ENCODE results near the gene DDX56.

Gene DDX56

GRCh38 chr7:44595934-44596635 is 22.4 kb upstream of the DDX56 start:
- no peak for DNase-seq

GRCh38 chr7:44590910-44591309 is 17.2 kb upstream of the DDX56 start:
- DNase-seq = no peak

GRCh38 chr7:44587843-44588711 is 14.4 kb upstream of the DDX56 start:
- DNase-seq = peak in 11 of 58 donors; percentile 4 to 45 (median 16)

- no peak for DNase-seq
These were observed 9.6 kb upstream of the DDX56 start for GRCh38 chr7:44583146-44583865.

GRCh38 chr7:44581879-44582603 is 8.3 kb upstream of the DDX56 start, which contains the start of gene TMED4:
TMED4 (minus strand) TSS chr7:44582231; CDS start chr7:44582206, 25 bp downstream.
- DNase-seq = peak; percentile 86 to 99 (median 98)

- peak in 6 of 58 donors; percentile 21 to 55 (median 52) for DNase-seq
These were observed 7.5 kb upstream of the DDX56 start for GRCh38 chr7:44580945-44581878.

- no peak for DNase-seq
These were observed 2.5 kb upstream of the DDX56 start for GRCh38 chr7:44576228-44576627.

DNA sequence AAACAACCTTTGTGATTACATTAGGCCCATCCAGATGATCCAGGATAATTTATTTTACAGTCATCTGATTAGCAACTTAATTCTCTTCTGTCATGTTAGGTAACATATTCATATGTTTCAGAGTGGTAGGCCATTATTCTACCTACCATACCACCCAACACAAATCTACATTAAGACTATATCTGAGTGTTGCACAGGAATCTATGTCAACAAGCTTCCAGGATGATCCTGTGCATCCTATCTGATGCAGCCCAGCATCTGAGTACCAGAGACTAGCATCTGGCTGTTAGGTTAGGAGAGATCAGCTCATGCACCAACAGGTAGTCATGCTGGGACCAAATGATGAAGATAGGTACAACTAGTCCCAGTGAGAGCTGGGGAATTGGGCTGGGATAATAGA is 1.3 kb upstream of the DDX56 start:
- no peak for DNase-seq

DNA sequence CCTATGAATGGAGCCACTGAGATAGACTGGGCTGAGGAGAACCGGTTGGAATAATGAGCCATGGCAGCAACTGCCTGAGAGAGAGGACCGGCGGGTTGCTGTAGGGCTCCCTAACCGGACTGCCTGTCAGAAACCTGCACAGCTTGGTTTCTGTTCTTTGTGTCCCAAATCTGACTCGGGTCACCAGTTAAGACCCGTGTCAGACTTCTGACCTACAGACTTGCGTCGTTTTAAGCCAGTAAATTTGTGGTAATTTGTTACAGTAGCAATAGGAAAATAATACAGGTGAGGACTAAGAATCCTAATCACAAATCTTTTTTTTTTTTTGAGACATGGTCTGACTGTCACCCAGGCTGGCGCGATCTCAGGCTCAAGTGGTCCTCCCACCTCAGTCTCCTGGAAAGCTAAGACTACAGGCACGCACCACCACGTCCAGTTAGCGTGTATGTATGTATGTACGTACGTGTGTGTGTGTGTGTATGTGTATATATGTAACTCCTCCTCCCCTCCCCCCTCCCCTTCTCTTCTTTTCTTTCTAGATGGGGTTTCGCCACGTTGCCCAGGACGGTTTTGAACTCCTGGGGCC is 672 bp upstream of the DDX56 start:
- DNase-seq = no peak

- no peak for DNase-seq
These were observed 937 bp downstream of the DDX56 start for GRCh38 chr7:44572771-44573170.

DNA sequence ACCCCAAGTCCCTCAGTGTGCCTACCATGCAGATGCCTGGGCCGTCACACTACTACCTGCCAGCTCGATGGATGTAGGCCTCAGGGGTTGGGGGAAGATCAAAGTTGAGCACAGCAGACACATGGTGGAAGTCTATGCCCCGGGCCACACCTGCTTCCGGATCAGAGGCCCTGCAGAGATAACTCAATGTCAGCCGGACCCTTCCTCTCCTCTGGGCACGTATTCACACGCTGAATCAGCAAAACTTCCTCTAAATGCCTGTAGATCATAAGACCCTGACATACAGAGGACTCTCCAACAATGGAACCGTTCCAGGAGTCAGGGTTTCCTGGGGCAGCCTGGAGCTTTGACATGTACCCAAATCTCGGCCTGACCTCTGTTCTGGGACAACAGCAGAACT is 3.7 kb downstream of the DDX56 start:
- no peak for DNase-seq

DNA sequence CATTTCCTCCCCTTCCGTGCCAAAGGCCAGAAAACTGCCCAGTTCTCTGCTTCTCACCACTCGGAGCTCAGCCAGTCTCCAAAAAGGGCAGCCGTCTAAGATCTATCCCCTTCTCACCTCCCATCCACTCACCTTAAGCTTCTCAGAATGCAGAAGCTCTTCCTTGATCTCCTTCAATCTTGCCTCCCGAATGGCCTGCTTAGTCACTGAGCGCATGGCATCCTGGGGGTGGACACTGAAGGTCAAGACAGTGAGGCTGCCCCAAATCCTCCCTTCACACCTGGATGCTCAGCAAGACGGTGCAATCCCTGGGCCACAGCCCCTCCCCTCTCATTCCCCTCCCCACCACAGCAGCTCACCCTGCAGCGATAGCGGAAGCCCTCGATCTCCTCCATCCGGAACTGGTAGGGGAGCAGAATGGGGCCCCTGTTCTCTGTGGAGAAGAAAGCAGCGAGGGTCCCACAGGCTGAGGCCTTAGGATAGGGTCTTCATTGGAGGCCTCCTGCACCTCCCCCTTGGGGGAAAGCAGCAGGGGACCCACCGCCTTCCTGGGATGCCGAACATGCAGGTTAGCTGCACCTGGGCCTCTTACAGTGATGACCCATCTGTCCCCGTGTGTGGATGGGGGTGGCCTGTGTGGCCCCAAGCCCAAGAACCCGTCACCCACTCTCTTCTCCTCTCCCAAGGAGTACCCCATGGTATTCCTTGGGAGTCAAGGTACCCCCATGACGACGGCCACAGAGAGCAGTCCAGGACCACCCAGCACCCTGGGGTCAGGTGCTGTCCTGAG is 4.7 kb downstream of the DDX56 start:
- DNase-seq = no peak

DNA sequence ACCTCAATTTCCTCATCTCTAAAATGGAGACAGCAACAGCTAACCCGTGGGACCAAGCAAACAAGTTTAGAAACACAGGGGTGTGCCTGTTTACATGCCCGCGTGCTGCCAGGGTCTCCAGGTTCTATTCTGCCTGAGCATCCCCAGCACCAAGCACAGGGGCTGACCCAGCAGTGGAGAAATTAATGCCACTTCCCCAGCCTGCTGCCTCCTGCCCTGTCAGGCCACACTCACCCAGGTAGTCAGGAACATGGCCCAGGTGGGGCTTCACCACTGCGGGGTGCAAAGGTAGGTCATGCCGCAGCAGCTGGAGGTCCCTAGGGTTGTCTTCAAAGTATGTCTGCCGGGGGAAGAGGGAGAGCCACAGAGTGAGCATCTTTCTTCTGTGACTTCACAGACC is 5.8 kb downstream of the DDX56 start:
- DNase-seq = no peak

- DNase-seq = no peak
These were observed 7.0 kb downstream of the DDX56 start for GRCh38 chr7:44566680-44567079.

DNA sequence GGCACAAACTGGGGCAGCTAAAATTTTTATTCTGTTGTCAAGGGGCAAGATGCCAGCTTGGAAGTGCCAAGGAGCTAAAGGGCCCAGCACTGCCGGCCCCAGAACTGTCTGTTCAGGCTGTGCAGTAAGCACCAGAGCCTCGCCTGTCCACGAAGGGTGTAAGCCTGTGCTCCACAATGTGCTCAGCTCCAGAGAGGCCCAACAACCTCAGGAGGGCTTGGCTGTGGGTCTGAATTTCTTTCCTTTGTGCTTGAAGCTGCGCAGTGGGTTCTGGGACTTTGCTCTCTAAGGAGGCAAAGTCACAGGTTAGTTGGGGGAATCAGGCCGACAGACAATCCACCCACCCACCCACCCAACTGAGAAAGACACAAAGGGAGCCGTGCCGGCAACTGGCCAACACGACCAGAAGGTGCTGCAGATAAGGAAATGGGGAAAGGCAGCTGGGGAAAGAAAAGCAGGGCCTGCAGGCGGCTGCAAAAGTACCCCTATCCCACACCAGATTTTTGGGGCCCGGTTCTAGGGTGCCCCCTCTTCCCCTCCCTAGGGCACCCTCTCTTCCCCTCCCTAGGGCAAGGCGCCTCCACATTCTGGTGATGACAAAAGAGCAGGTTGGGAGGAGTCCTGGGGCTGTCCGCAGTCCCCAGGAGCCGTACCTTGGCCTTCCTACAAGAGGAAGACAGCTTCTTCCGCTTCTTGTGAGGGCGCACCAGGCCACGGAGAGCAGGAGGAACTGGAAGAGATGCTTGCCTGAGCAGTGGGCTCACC is 7.7 kb downstream of the DDX56 start:
- DNase-seq = peak in 1 of 58 donors; percentile 49

GRCh38 chr7:44565097-44565794 is 8.5 kb downstream of the DDX56 start:
- peak in 52 of 58 donors; percentile 7 to 76 (median 46) for DNase-seq

DNA sequence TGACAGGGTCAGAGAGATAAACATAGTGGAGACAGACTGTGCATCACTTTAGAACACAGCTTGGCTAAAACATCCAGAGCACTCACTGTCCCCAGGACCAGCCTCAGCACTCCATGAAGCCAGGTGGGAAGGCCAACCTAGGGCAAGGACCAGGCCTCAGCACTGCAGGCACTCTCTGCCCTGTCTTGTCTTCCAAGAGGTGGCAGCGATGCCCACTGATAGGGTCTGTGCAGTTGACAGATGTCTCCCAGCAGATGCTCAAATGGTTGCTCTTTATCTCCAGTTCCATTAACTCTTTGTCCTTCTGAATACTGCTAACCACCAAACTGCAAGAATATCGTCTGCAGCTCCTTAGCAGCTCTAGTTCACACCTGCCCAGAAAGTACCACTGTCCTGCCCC is 9.1 kb downstream of the DDX56 start:
- no peak for DNase-seq
